Suprapubic skin (tissue), 4 donors: ENCODE results near the gene XPO6. TPM values are rescaled to one million over a fixed set of nuclear protein-coding genes. Genes with fewer than 3 reads are reported as not detected.

Experiments used
- DNase-seq, 2 donors: peaks; one replicate each; pipeline ENCODE4 v3.0.0-alpha.2; 2019; ENCODE audit warnings: low spot score in 2 of 2
- H3K27ac ChIP-seq: fragments of 200-600 bp; sonication (generic); one replicate; pipeline ENCODE4 v1.5.1; 2019
- H3K27me3 ChIP-seq: fragments of 200-600 bp; sonication (generic); one replicate; pipeline ENCODE4 v1.5.1; 2019
- H3K36me3 ChIP-seq: fragments of 200-600 bp; sonication (generic); one replicate; pipeline ENCODE4 v1.5.1; 2019
- H3K4me1 ChIP-seq: fragments of 200-600 bp; sonication (generic); one replicate; pipeline ENCODE4 v1.5.1; 2019
- H3K4me3 ChIP-seq: fragments of 200-600 bp; sonication (generic); one replicate; pipeline ENCODE4 v1.5.1; 2019; ENCODE audit warnings: mild to moderate bottlenecking
- H3K9me3 ChIP-seq: fragments of 200-600 bp; sonication (generic); one replicate; pipeline ENCODE4 v1.5.1; 2019
- CTCF ChIP-seq, 2 donors: fragments of 200-600 bp in 1 of 2; fragments of 450-650 bp in 1 of 2; sonication (generic) in 1 of 2; IDR thresholded peaks; one replicate each; pipeline ENCODE4 v1.5.1; 2016 to 2019; ENCODE audit warnings: antibody characterized with exemption in 2 of 2, mild to moderate bottlenecking in 1 of 2, moderate library complexity in 1 of 2
- EP300 ChIP-seq: sonication (generic); formaldehyde crosslinking; IDR thresholded peaks from one replicate; pipeline ENCODE4 v1.6.1; 2017; ENCODE audit warnings: antibody characterized with exemption
- POLR2A ChIP-seq, 2 donors: fragments of 450-650 bp; IDR thresholded peaks; one replicate each; pipeline ENCODE4 v1.6.1; 2017; ENCODE audit warnings: antibody characterized with exemption in 2 of 2, mild to moderate bottlenecking in 2 of 2, moderate library complexity in 2 of 2
- POLR2AphosphoS5 ChIP-seq, 3 donors: sonication (generic); formaldehyde crosslinking; IDR thresholded peaks; one replicate each; pipeline ENCODE4 v1.6.1; 2017; ENCODE audit warnings: antibody characterized with exemption in 3 of 3
- WGBS: methylation state at CpG from one replicate; pipeline ENCODE4 v1.1.5; 2018; 5-methylcytosine and 5-hydroxymethylcytosine counted together
- total RNA-seq, 4 donors: library from RNA; depleted of rRNA; stranded (reverse); fragments of >200 nt; gene quantifications; one replicate each; pipeline ENCODE4 v1.1.0, GENCODE V29; 2016

XPO6 gene
- total RNA-seq, 4 donors from 2014 or later, result 78.6 to 161 (median 88.1) TPM

GRCh38 chr16:28053461-28053860 is 158.3 kb downstream of the XPO6 start:
- Histone ChIP-seq H3K4me1 (no peaks in the 10 kb centered on the region), H3K9me3 (no peaks in the 10 kb centered on the region), H3K27me3 (peaks cover 59% of the 10 kb centered on the region), H3K27ac (no peak overlapping the region), H3K36me3 (no peaks in the 10 kb centered on the region), H3K4me3 (no peak overlapping the region)
- 24% methylated on average over 12 of the region's 15 CpGs for WGBS
- TF ChIP-seq POLR2A (IDR thresholded peaks at IDR 0.05) (no peak), POLR2AphosphoS5 (IDR thresholded peaks at IDR 0.05) (no peak), CTCF (IDR thresholded peaks at IDR 0.05) (no peak), EP300 (no peak)
- DNase-seq, result no peak

- Histone ChIP-seq H3K9me3 (no peaks in the 10 kb centered on the region), H3K27me3 (peaks cover 52% of the 10 kb centered on the region), H3K27ac (no peak overlapping the region), H3K4me3 (no peak overlapping the region), H3K36me3 (no peaks in the 10 kb centered on the region), H3K4me1 (no peaks in the 10 kb centered on the region)
- DNase-seq, result no peak
- TF ChIP-seq EP300, result no peak
- no peak for TF ChIP-seq CTCF (IDR thresholded peaks at IDR 0.05)
- TF ChIP-seq POLR2AphosphoS5 (IDR thresholded peaks at IDR 0.05), result no peak
- no peak for TF ChIP-seq POLR2A (IDR thresholded peaks at IDR 0.05)
- 68% methylated on average over 8 of the region's 8 CpGs for WGBS
Measured at GRCh38 chr16:28052274-28053128, 159.3 kb downstream of the XPO6 start.

- DNase-seq, result no peak
- Histone ChIP-seq H3K36me3 (no peaks in the 10 kb centered on the region), H3K27me3 (peaks cover 44% of the 10 kb centered on the region), H3K9me3 (no peaks in the 10 kb centered on the region), H3K27ac (no peak overlapping the region), H3K4me1 (no peaks in the 10 kb centered on the region), H3K4me3 (no peak overlapping the region)
- WGBS, result 68% methylated on average over 7 of the region's 7 CpGs
- TF ChIP-seq CTCF (IDR thresholded peaks at IDR 0.05), result no peak
- no peak for TF ChIP-seq EP300
- TF ChIP-seq POLR2AphosphoS5 (IDR thresholded peaks at IDR 0.05), result no peak
- no peak for TF ChIP-seq POLR2A (IDR thresholded peaks at IDR 0.05)
Measured at GRCh38 chr16:28051486-28051885, 160.3 kb downstream of the XPO6 start.

Other genes starting within 250 kb of the XPO6 start
- gene GSG1L, start 148.3 kb downstream of the XPO6 start, total RNA-seq, result 1 to 10 TPM in 1 of 4 donors, under 1 TPM in 1, not detected in 2; 0.64 to 1.7 TPM
- 1 to 10 TPM in 3 of 4 donors, under 1 TPM in 1; 0.49 to 2.7 (median 2.2) TPM for gene SBK1, start 80.6 kb upstream of the XPO6 start, total RNA-seq
- 10 to 100 TPM in 1 of 4 donors, 1 to 10 TPM in 1, under 1 TPM in 2; 0.45 to 30.7 (median 1.5) TPM for gene NPIPB6, start 151.5 kb upstream of the XPO6 start, total RNA-seq
- gene EIF3CL, start 191.9 kb upstream of the XPO6 start, total RNA-seq, result 100 to 1,000 TPM; 221 to 364 (median 267) TPM